Measurements from ENCODE around the gene ZBTB17.
"Not testable (repeated sequence)": the region's sequence is repeated elsewhere in the genome, so short reads cannot be mapped to it uniquely, and the experiment has no call there.

ZBTB17 gene

DNA sequence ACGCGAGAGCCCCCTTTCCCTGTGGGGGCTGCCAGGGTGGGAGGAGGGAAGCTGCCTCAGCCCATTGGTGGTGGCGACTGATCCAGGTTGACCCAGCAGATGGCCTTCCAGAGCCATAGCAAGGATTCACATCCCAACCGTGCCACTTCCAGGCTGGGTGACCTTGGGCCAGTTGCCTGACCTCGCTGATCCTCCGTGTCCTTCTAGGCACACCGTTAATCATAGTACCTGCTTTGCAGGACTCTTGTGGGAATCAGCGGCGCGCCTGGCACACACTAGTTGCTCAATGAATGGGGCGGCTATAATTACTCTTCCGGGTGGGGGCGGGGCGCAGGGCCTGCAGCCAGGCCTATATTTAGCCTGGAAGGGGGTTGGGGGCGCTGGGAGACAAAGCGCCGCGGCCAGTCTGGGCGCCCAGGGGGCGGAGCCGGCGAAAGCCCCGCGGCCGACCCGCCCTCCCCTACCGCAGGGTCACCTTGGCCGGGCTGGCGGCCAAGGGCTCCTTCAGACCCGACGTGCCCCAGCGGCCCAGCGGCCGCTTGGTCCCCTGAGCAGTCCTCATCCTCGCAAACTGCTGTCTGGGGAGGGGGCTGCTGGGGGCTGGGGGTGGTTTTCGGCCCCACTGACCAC is 36.8 kb upstream of the ZBTB17 start:
- DNase-seq (ENCODE audit: low read depth, low spot score): no peak
- H3K27ac ChIP-seq: no peak overlapping the region

DNA sequence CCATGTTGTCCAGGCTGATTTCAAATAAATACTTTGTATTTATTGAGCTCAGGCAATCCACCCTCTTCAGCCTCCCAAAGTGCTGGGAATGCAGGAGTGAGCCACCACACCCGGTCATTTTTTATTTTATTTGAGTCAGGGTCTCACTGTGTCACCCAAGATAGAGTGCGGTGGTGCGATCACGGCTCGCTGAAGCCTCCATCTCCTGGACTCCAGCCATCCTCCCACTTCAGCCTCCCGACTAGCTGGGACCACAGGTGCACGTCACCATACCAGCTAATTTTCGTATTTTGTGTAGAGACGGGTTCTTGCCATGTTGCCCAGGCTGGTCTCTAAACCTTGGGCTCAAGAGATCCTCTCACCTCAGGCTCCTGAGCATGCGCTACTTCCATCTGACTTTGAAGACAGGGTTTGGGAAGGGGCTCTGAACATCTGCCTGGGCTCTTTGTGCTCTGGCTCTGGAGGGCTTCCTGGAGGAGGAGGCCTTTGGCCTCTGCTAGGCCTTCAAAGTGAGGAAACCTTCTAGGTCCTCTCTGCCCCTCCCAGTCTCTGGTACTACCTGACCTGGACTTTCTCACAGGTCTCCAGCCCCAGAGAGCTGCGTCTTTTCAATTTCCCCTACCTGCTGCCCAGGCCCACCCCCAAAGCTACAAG is 36.2 kb upstream of the ZBTB17 start:
- no peak for DNase-seq (ENCODE audit: low read depth, low spot score)
- no peak overlapping the region for H3K27ac ChIP-seq

DNA sequence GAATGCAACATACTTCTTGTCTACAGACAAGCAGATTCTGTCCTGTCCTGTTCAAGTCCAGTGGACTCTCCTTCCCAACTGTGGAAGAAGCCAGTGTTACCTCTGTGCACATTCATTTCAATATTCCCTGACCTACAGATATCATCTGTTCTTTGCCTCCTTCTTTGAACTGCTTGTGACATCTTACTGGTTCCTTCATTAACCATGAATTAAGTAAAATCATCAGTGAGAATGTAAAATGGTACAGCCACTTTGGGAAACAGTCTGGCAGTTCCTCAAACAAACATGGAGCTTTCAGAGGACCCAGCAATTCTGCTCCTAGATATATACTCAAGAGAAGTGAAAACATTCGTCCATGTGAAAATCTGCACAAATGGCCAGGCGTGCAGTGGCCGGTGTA is 34.9 kb upstream of the ZBTB17 start:
- DNase-seq (ENCODE audit: low read depth, low spot score): no peak
- no peak overlapping the region for H3K27ac ChIP-seq

DNA sequence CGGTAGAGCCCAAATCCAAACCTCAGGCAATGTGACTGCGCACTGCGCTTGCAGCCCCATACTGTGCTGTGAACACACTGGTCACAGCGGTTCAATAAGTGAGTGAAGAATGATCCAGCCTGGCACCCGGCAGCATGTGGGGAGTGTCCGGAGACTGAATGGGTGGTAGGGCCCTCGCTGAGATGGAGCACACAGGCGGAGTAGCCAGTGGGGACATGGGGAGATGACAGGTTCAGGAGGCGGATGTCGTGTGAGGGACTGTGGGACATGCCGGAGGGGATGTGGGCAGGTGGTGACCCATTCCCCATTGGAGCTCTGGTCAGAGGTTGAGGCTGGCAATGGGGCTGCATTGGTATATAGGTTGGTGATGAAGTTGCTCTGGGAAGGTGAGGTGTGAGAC is 33.8 kb upstream of the ZBTB17 start:
- no peak for DNase-seq (ENCODE audit: low read depth, low spot score)
- H3K27ac ChIP-seq: no peak overlapping the region

DNA sequence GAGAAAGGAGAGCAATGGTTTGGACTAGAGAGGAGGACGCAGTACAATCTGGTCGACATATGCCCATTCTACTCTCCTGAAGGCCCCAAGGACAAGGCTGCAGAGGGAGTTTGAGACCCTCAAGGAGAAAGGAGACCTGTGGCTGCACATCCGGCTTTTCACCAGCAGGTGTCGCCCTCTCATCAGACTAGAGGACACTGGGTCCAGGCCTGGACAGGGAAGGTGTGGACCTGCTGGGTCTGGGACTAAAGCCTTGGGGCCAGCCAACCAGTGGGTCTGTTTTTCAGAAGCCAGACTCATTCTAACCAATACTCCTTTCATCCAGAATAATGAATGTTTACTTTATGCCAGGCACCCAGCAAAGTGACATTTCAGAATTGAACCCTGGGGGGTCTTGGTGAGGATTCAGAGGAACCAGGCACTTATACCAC is 33.1 kb upstream of the ZBTB17 start:
- DNase-seq (ENCODE audit: low read depth, low spot score): no peak
- no peak overlapping the region for H3K27ac ChIP-seq

DNA sequence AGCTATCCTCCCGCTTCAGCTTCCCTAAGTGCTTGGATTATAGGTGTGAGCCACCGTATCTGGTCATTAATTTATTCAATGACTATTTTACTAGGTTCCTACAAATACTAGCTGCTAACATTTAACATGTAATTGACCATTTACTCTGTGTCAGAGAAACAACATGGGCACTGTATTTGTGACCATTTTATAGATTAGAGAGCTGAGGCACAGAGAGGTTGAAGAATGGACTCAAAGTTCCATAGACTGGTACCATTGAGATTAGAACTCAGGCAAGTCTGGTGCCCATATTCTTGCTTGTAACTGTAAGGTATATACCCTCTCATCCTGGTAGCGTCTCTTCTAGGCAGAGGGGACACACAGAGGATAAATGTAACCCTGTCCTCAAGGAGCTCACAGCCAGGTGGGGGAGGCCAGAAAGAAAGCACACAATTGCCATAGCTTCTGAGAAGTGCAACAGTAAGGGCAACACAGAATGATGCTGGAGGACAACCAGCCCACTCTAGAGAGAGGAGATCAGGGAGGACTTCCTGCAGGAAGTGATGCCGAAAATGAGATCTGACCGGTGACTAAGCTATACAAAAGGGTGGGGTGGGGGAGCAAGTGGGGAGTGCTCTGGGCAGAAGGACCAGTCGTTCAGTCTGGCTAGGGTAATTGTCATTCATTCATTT is 31.9 kb upstream of the ZBTB17 start:
- H3K27ac ChIP-seq: peak overlapping the region; percentile 37
- no peak for DNase-seq (ENCODE audit: low read depth, low spot score)

DNA sequence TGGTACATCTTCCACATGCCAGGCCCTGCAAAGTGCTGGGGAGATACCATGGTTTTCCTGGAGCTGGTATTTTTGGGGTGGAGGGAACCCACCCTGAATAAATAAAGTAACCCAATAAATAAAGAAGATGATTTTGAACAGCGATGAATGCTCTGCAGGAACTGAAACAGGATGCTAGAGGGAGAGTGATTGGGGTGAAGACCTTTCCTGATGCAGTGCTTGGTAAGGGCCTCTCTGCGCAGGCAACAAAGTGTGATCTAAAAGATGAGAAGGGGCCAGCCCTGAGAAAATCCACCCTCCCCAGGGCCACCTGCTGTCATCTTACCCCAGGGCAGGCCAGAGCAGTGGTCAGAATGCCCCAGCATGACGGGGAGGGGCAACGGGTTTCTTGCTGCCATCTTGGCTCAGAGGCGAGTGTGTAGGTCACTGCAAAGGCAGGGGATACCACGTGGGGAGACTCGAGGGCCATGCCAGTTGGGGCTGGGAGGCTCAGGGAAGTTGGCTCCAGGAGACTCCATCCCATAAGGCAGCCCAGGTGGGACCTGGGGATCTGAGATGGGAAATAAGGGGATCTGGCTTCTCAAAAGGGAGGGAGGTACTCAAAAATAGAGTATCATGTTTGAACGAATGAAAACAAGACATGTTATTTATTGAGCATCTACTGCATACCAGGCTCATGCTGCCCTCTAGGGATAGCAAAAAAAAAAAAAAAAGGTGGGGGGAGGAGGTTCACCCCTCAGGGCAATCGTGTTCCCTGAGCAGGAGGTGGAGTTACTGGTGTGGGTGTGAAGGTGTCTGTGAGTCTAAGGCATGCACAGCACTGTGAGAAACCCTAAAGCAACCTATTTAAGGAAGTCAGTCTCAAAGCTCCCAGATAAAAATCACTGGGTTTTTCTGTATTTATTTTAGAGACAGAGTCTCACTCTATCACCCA is 30.9 kb upstream of the ZBTB17 start:
- H3K27ac ChIP-seq: peak overlapping the region; percentile 37
- peak; percentile 59 for DNase-seq (ENCODE audit: low read depth, low spot score)

DNA sequence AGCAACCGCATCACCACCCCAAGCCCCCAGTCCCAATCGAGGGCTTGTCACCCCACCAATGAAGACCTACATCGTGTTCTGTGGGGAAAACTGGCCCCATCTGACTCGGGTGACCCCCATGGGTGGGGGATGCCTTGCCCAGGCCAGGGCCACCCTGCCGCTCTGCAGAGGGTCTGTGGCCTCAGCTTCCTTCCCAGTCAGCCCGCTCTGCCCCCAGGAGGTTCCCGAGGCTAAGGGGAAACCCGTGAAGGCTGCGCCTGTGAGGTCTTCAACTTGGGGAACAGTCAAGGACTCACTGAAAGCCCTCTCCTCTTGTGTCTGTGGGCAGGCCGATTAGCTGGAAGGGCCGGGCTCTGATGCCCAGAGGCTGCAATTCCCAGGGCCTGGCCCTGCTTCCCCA is 30.1 kb upstream of the ZBTB17 start:
- no peak for DNase-seq (ENCODE audit: low read depth, low spot score)
- no peak overlapping the region for H3K27ac ChIP-seq

DNA sequence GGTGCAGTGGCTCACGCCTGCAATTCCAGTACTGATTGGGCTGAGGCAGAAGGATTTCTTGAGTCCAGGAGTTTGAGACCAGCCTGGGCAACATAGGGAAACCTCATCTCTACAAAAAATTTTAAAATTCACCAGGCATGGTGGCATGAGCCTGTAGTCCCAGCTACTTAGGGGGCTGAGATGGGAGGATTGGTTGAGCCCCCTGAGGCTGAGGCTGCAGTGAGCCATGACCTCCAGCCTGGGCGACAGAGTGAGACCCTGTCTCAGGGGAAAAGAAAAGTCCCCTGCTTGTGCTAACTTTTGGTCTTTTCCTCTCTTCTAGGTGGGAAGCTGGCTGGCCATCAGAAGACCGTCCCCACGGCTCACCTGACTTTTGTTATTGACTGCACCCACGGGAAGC is 29.7 kb upstream of the ZBTB17 start:
- H3K27ac ChIP-seq: no peak overlapping the region
- no peak for DNase-seq (ENCODE audit: low read depth, low spot score)

DNA sequence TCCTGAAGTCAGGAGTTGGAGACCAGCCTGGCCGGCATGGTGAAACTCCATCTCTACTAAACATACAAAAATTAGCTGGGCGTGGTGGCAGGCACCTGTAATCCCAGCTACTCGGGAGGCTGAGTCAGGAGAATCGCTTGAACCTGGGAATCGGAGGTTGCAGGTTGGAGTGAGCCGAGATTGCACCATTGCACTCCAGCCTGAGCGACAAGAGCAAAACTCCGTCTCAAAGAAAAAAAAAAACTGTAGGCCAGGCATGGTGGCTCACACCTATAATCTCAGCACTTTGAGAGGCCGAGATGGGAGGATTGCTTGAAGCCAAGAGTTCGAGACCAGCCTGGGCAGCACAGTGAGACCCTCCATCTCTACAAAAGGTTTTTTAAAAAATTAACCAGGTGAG is 25.4 kb upstream of the ZBTB17 start:
- not testable (repeated sequence) for DNase-seq (ENCODE audit: low read depth, low spot score); H3K27ac ChIP-seq

DNA sequence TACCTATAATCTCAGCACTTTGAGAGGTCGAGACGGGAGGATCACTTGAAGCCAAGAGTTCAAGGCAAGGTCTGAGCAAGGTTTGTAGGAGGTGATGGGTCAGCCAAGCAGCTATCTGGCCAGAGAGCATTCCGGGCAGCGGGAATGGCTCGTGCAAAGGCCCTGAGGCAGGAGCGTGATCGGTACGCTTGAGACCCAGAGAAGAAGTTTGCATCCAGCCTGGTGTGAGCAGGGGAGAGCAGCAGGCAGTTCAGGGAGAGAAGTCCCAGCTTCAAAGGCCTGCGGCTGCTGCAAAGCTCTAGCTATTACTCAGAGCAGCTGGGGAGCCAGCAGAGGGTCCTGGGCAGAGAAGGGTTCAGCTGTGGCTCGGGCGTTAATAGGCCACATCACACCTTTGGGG is 23.0 kb upstream of the ZBTB17 start:
- DNase-seq (ENCODE audit: low read depth, low spot score): no peak
- no peak overlapping the region for H3K27ac ChIP-seq

DNA sequence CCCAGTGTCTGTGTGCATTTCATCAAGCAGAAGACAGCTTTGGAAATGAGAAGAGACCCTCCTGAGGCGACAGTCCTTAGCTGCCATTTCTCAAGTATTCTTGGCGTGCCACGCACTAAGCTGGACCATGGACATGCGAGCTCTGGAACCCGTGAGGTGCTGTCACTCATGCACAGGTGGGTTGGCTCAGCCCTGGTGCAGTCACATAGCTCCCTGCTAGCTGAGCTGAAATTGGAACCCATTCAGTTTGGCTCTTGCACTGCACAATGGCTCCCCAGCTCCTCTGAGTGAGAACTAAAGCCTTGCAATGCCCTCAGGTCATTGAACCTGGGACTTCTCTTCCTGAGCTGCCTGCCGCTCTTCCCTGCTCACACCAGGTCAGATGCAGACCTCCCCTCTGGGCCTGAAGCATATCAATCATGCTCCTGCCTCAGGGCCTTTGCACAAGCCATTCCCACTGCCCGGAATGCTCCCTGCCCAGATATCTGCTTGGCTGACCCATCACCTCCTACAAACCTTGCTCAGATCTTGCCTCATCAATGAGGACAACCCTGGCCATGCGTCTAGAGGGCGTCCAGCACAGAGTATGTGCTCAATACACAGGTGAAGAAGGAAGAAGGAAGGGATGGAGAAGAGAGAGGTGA is 21.9 kb upstream of the ZBTB17 start:
- DNase-seq (ENCODE audit: low read depth, low spot score): no peak
- no peak overlapping the region for H3K27ac ChIP-seq

DNA sequence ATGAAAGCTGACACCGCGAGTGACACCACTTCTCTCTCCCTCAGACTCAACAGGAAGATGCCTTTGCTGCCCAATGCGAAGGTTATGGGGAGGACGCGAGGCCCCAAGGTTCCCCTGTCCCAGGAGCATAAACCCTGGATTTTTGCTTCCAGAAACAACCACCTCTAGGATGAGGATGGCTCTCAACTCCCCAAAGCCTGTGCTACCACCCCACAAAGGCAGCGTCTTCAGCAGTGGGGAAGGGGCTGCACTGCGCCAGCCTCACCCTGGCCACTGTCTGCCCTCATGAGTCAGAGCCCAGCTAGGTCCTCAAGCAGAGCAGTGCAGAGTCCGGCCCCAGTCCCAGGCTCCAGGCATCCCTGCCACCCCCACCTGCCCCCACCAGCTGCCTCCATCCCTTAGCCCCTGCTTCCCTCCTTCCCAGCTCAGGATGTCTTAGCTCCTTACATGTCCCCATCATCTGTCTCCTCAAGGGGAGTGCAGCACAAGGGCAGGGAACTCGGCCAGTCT is 21.2 kb upstream of the ZBTB17 start:
- H3K27ac ChIP-seq: no peak overlapping the region
- no peak for DNase-seq (ENCODE audit: low read depth, low spot score)

DNA sequence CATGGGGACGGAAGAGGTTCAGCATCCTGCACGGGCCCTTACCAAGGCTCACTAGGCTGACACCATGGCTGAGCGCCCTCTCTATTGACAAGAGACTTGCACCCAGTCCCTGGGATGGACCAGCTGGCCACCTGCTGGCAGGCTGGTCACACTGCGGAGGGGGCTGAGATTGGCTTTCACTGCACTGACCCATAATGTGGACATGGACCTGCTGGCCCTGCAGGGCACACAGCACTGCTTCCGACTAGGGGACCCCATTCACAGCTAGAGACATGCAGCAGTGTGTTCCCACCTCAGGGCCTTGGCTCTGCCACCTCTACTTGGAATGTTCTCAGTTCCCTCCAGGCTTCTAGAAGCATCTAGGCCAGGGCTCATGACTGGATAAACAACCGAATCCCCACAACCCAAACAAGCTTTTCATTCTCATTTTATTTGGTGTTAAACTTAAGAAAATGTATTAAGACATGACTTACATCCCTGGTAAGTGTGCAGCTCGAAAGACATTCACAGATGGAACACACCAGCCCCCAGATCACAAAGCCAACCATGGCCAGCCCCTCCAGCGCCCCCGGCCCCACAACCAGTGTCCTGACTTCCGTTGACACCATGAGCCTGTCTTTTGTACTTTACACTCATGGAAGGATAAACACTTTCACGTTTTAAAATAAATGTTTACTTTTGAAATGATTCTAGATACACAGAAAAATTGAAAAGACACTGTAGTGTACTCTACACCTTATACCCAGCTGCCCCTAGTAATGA is 18.9 kb upstream of the ZBTB17 start:
- no peak for DNase-seq (ENCODE audit: low read depth, low spot score)
- H3K27ac ChIP-seq: no peak overlapping the region

DNA sequence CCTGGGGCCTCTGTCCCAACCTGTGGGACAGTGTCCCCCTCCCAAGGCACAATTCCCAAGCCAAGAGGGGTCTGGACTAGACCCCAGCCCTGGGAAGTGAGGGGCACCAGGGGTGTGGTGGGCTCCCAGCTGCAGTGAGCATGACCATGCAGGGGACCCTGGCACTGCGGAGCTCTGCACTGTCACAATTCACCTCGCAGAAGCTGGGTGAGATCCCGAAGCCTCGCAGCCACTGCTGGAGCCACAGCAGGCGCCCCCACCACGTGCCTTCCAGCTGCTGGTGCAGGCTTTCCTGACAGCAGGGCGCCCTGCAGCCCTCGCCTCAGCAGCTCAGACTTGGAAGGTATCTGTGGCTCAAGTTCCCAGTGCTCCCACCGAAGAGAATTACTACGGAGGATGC is 18.2 kb upstream of the ZBTB17 start:
- H3K27ac ChIP-seq: no peak overlapping the region
- DNase-seq (ENCODE audit: low read depth, low spot score): no peak

DNA sequence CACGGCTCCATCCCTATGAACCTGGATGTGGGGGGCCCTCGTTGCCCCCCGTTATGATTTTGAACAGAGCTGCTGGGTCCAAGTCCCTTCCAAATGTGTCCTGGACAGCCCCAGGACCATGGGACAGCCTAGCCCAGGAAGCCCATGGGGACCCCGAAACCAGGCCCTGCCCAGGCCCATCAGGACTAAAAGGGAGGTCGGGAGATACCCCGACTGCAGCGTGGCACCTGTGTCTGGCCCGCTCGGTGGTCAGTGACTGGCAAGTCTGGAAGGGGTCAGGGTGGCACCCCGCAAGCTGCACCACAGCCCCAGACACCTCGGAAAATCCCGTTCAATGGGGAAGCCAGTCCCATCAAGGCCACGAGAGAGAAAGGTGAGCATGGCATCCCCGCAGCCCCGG is 17.8 kb upstream of the ZBTB17 start:
- H3K27ac ChIP-seq: no peak overlapping the region
- no peak for DNase-seq (ENCODE audit: low read depth, low spot score)

DNA sequence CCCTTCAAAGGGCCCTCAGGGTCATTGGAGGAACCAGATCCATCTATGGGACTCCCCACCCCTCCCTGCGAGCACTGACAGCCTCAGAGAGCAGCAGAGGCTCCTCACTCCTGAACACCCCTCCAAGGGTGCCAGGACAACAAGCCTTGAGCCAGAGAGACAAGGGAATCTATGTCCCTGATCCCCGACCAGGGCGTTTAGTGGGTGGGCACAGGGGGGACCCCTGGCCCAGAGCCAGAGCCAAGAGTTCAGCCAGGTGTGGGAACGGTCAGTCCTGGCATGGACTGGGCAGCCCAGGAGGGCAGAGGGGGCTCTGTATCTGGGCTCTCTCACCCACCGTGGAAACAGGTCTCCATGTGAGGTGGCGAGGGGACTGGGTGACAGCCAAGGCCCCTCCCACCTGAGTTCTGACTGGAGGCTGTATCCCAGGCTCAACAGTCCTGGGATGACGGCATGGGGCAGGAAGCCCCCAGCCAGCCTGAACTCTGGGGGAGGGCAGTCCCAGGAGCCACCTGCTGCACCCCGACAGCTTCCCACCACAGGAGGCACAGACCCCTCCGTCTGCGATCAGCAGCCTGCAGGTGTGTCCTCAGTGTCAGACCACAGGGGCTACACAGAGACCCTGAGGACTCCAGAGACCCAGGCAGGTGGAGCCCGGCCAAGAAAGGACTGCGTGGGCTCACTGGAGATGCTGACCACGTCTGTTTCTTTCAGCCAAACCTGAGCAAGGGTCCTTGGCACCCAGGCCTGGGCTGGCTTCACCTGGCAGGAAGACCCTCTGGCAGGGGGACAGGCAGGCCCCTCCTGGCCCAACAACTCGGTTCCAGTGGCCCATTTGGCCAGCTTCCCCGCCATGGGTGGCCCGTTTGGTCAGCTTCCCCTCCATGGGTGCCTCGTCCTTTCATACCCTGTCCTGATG is 16.9 kb upstream of the ZBTB17 start:
- H3K27ac ChIP-seq: no peak overlapping the region
- DNase-seq (ENCODE audit: low read depth, low spot score): no peak

DNA sequence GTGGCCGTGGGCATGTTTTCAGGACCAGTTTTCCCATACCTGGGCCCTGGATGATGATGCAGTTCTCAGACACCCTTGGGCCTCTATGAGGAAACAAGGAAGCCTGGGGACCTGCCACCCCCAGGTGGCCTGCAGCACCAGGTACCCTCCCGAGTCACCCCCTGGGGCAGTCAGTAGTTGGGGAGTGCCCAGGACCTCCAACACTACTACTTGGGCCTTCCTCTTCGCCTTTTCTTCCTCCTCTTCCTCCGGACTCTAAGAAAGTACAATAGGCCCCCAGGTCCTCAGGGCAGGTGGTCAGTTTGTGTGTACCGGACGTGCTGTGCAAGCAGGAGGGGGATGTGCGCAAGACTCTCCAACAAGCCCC is 16.3 kb upstream of the ZBTB17 start:
- DNase-seq (ENCODE audit: low read depth, low spot score): no peak
- H3K27ac ChIP-seq: no peak overlapping the region

All from epithelial cell of prostate (primary cell).